SK-N-SH (cell line): ENCODE measurements around the gene STIM2. TPM values are rescaled to one million over a fixed set of nuclear protein-coding genes. Genes with fewer than 3 reads are reported as not detected.

ENCODE experiments used
- CTCF ChIA-PET: fragments of 300-600, 350-600 bp; formaldehyde crosslinking; extraction: SDS; loops from one replicate; lab custom pipeline; 2021; lab: Yijun Ruan, JAX
- POLR2A ChIA-PET: fragments of 350-600 bp; sonication (Branson Sonifier 250); formaldehyde crosslinking; extraction: SDS; loops from one replicate; lab custom pipeline; 2020; ENCODE audit warnings: antibody characterized with exemption, inconsistent platforms; lab: Yijun Ruan, JAX
- DNase-seq: peaks from one replicate; pipeline ENCODE4 v3.0.0; 2012
- H2AFZ ChIP-seq: fragments of 200-600 bp; sonication (generic); 2 replicates; pipeline ENCODE4 v1.8.1; 2016; ENCODE audit warnings: antibody characterized with exemption, mild to moderate bottlenecking, low read depth
- H3F3A ChIP-seq: fragments of 200-600 bp; sonication (generic); replicated peaks from 2 replicates; pipeline ENCODE3; 2016; ENCODE audit warnings: antibody characterized with exemption, mild to moderate bottlenecking; ENCODE audit not compliant: insufficient read depth
- H3K27ac ChIP-seq, 2 experiments: fragments of 200-500 bp in 1 of 2; fragments of 200-600 bp in 1 of 2; sonication (Bioruptor generic) in 1 of 2; sonication (generic), shearing (Covaris generic) in 1 of 2; 2 replicates each; pipeline versions ENCODE4 v1.5.1 to v1.6.1; 2014 to 2016; ENCODE audit warnings: low read depth in 2 of 2, inconsistent platforms in 1 of 2, low read length in 1 of 2, mild to moderate bottlenecking in 1 of 2, mixed read lengths in 1 of 2
- H3K27me3 ChIP-seq: fragments of 200-600 bp; sonication (generic), shearing (Covaris generic); 2 replicates; pipeline ENCODE4 v1.6.1; 2016; ENCODE audit warnings: mixed run types; ENCODE audit not compliant: insufficient read depth
- H3K36me3 ChIP-seq, 2 experiments: fragments of 200-500 bp in 1 of 2; fragments of 200-600 bp in 1 of 2; sonication (Bioruptor generic) in 1 of 2; sonication (generic) in 1 of 2; replicated peaks in 1 of 2; 2 replicates each; pipeline versions ENCODE3 to v1.5.1; 2014 to 2016; ENCODE audit warnings: low read length in 1 of 2, mild to moderate bottlenecking in 1 of 2; ENCODE audit not compliant: insufficient read depth in 2 of 2, control insufficient read depth in 1 of 2
- H3K4me1 ChIP-seq, 2 experiments: fragments of 200-500 bp in 1 of 2; fragments of 200-600 bp in 1 of 2; sonication (Bioruptor generic) in 1 of 2; sonication (generic), shearing (Covaris generic) in 1 of 2; 2 replicates each; pipeline versions ENCODE4 v1.5.1 to v1.6.1; 2014 to 2016; ENCODE audit warnings: low read depth in 1 of 2, low read length in 1 of 2, mixed run types in 1 of 2; ENCODE audit not compliant: insufficient read depth in 2 of 2, control insufficient read depth in 1 of 2
- H3K4me2 ChIP-seq: fragments of 200-600 bp; sonication (generic), shearing (Covaris generic); 2 replicates; pipeline ENCODE4 v1.6.1; 2017; ENCODE audit warnings: mixed run types
- H3K4me3 ChIP-seq, 2 experiments: fragments of 200-500 bp in 1 of 2; fragments of 200-600 bp in 1 of 2; sonication (Bioruptor generic) in 1 of 2; sonication (generic), shearing (Covaris generic) in 1 of 2; 2 replicates each; pipeline versions ENCODE4 v1.5.1 to v1.8.1; 2014 to 2016; ENCODE audit warnings: low read depth in 2 of 2, inconsistent platforms in 1 of 2, low read length in 1 of 2, mild to moderate bottlenecking in 1 of 2, mixed read lengths in 1 of 2, moderate library complexity in 1 of 2
- H3K79me2 ChIP-seq: fragments of 200-600 bp; sonication (generic); 2 replicates; pipeline ENCODE4 v1.8.1; 2017; ENCODE audit warnings: mild to moderate bottlenecking; ENCODE audit not compliant: insufficient read depth
- H3K9ac ChIP-seq: fragments of 200-600 bp; sonication (generic); 2 replicates; pipeline ENCODE4 v1.6.1; 2017; ENCODE audit warnings: mixed run types
- H3K9me2 ChIP-seq: fragments of 200-600 bp; sonication (generic); 2 replicates; pipeline ENCODE4 v1.6.1; 2017; ENCODE audit warnings: mixed run types
- H3K9me3 ChIP-seq: fragments of 200-600 bp; sonication (generic); 2 replicates; pipeline ENCODE4 v1.6.1; 2017; ENCODE audit warnings: mixed run types, mild to moderate bottlenecking, moderate library complexity
- H4K20me1 ChIP-seq: fragments of 200-600 bp; sonication (generic); 2 replicates; pipeline ENCODE4 v1.6.1; 2017; ENCODE audit warnings: mild to moderate bottlenecking, mixed run types; ENCODE audit not compliant: insufficient read depth
- CHD2 ChIP-seq: fragments of 150-350 bp; IDR thresholded peaks from 2 replicates; pipeline ENCODE4 v1.6.1; 2018; ENCODE audit warnings: low read length; ENCODE audit not compliant: partially characterized antibody
- FOSL2 ChIP-seq: IDR thresholded peaks from 2 replicates; pipeline ENCODE4 v1.4.0; 2012; ENCODE audit warnings: low read depth, mild to moderate bottlenecking, moderate library complexity, borderline replicate concordance
- FOXJ3 ChIP-seq: sonication (generic); formaldehyde crosslinking; IDR thresholded peaks from 2 replicates; pipeline ENCODE4 v1.5.1; 2020; ENCODE audit warnings: mild to moderate bottlenecking, missing genetic modification reagents
- FOXM1 ChIP-seq: IDR thresholded peaks from 2 replicates; pipeline ENCODE4 v1.4.0; 2012; ENCODE audit warnings: low read depth, mild to moderate bottlenecking
- MEF2A ChIP-seq: IDR thresholded peaks from 2 replicates; pipeline ENCODE4 v1.4.0; 2012; ENCODE audit warnings: low read depth, borderline replicate concordance
- NFIC ChIP-seq: IDR thresholded peaks from 2 replicates; pipeline ENCODE4 v1.4.0; 2012; ENCODE audit warnings: borderline replicate concordance
- NRF1 ChIP-seq: IDR thresholded peaks from 2 replicates; pipeline ENCODE4 v1.6.1; 2012; ENCODE audit warnings: low read depth, mild to moderate bottlenecking, low read length
- RAD21 ChIP-seq: IDR thresholded peaks from 2 replicates; pipeline ENCODE4 v1.6.1; 2012; ENCODE audit warnings: mild to moderate bottlenecking, low read length
- RFX5 ChIP-seq: IDR thresholded peaks from 2 replicates; pipeline ENCODE4 v1.6.1; 2012; ENCODE audit warnings: mild to moderate bottlenecking, improper control_type of control experiment, low read length
- RXRA ChIP-seq: IDR thresholded peaks from 2 replicates; pipeline ENCODE4 v1.4.0; 2012; ENCODE audit warnings: low read depth, mild to moderate bottlenecking, borderline replicate concordance
- SIN3A ChIP-seq: IDR thresholded peaks from 2 replicates; pipeline ENCODE4 v1.6.1; 2012; ENCODE audit warnings: low read depth, mild to moderate bottlenecking, low read length, moderate library complexity, borderline replicate concordance
- TEAD4 ChIP-seq: IDR thresholded peaks from 2 replicates; pipeline ENCODE4 v1.4.0; 2012; ENCODE audit warnings: mild to moderate bottlenecking, borderline replicate concordance; ENCODE audit not compliant: insufficient read depth
- WGBS: methylation state at CpG from one replicate; pipeline ENCODE4 v1.1.6; 2017; ENCODE audit warnings: low lambda C conversion rate; 5-methylcytosine and 5-hydroxymethylcytosine counted together
- polyA plus RNA-seq, 3 experiments: library from polyadenylated mRNA; depleted of rRNA; stranded (reverse); fragments of >200 nt; gene quantifications; 2 replicates each; pipeline ENCODE4 v1.2.3, GENCODE V29; 2012
- TF ChIP-seq, protein P1 (sequence below): IDR thresholded peaks from 2 replicates; pipeline ENCODE4 v1.4.0; 2012; ENCODE audit warnings: low read depth, borderline replicate concordance
- TF ChIP-seq, protein P2 (sequence below): fragments of 150-350 bp; IDR thresholded peaks from 2 replicates; pipeline ENCODE4 v1.6.1; 2016; ENCODE audit warnings: mild to moderate bottlenecking, low read depth, low read length
- TF ChIP-seq, protein P3 (sequence below): fragments of 200-600 bp; sonication (generic); IDR thresholded peaks from 2 replicates; pipeline ENCODE4 v1.6.1; 2017; ENCODE audit warnings: antibody characterized with exemption, mild to moderate bottlenecking, moderate library complexity
- TF ChIP-seq, protein P4 (sequence below): fragments of 150-350 bp; IDR thresholded peaks from 2 replicates; pipeline ENCODE4 v1.6.1; 2017; ENCODE audit warnings: antibody characterized with exemption, low read length, low read depth, borderline replicate concordance
- TF ChIP-seq, protein P5 (sequence below): IDR thresholded peaks from 2 replicates; pipeline ENCODE4 v1.4.0; 2012; ENCODE audit warnings: low read depth, borderline replicate concordance

The STIM2 gene
- polyA plus RNA-seq, 1 of the 3 experiments (the other 2 are of a cell fraction): 14.7 TPM

DNA sequence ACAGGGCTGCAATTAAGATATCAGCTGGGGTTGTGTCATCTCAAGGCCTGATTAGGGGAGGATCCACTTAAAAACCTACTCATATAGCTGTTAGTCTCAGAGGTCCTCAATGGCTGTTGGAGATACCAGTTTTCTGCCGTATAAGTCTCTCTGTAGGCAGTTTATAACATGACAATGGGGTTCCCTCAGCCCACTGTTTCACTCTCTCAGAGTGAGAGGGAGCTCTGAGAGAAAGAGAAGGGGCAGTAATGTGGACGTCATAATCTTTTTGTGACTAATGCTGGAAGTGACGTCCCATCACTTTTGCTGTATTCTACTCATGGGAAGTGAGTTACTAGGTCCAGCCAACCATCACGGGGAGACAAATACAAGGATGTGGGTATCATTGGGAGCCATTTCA is 70.3 kb downstream of the STIM2 start:
- no peak overlapping the region for H3K4me3 ChIP-seq
- no peak overlapping the region for H2AFZ ChIP-seq
- H4K20me1 ChIP-seq: no peaks in the 10 kb centered on the region
- peaks cover 7% of the 10 kb centered on the region; the same call in 1 of the 2 replicates for H3K79me2 ChIP-seq
- DNase-seq: no peak
- no peak overlapping the region for H3K4me2 ChIP-seq
- ChIA-PET POLR2A (no interaction called here), CTCF (interaction anchor here (1.5 kb wide), 1 partner anchor 16 kb away, joined by 4 read pairs; no protein-coding TSS in a partner anchor)
- H3K36me3 ChIP-seq: no peaks in the 10 kb centered on the region
- H3F3A ChIP-seq: no peaks in the 10 kb centered on the region
- TF ChIP-seq NFIC: no peak
- TF ChIP-seq, protein P1, sequence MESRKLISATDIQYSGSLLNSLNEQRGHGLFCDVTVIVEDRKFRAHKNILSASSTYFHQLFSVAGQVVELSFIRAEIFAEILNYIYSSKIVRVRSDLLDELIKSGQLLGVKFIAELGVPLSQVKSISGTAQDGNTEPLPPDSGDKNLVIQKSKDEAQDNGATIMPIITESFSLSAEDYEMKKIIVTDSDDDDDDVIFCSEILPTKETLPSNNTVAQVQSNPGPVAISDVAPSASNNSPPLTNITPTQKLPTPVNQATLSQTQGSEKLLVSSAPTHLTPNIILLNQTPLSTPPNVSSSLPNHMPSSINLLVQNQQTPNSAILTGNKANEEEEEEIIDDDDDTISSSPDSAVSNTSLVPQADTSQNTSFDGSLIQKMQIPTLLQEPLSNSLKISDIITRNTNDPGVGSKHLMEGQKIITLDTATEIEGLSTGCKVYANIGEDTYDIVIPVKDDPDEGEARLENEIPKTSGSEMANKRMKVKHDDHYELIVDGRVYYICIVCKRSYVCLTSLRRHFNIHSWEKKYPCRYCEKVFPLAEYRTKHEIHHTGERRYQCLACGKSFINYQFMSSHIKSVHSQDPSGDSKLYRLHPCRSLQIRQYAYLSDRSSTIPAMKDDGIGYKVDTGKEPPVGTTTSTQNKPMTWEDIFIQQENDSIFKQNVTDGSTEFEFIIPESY: no peak
- TF ChIP-seq FOXM1: no peak
- no peak for TF ChIP-seq SIN3A
- TF ChIP-seq, protein P2, sequence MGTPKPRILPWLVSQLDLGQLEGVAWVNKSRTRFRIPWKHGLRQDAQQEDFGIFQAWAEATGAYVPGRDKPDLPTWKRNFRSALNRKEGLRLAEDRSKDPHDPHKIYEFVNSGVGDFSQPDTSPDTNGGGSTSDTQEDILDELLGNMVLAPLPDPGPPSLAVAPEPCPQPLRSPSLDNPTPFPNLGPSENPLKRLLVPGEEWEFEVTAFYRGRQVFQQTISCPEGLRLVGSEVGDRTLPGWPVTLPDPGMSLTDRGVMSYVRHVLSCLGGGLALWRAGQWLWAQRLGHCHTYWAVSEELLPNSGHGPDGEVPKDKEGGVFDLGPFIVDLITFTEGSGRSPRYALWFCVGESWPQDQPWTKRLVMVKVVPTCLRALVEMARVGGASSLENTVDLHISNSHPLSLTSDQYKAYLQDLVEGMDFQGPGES: no peak
- TF ChIP-seq, protein P3, sequence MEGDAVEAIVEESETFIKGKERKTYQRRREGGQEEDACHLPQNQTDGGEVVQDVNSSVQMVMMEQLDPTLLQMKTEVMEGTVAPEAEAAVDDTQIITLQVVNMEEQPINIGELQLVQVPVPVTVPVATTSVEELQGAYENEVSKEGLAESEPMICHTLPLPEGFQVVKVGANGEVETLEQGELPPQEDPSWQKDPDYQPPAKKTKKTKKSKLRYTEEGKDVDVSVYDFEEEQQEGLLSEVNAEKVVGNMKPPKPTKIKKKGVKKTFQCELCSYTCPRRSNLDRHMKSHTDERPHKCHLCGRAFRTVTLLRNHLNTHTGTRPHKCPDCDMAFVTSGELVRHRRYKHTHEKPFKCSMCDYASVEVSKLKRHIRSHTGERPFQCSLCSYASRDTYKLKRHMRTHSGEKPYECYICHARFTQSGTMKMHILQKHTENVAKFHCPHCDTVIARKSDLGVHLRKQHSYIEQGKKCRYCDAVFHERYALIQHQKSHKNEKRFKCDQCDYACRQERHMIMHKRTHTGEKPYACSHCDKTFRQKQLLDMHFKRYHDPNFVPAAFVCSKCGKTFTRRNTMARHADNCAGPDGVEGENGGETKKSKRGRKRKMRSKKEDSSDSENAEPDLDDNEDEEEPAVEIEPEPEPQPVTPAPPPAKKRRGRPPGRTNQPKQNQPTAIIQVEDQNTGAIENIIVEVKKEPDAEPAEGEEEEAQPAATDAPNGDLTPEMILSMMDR: no peak
- no peak for TF ChIP-seq FOXJ3 (CRISPR knock-in tag)
- TF ChIP-seq FOSL2: no peak
- TF ChIP-seq, protein P4, sequence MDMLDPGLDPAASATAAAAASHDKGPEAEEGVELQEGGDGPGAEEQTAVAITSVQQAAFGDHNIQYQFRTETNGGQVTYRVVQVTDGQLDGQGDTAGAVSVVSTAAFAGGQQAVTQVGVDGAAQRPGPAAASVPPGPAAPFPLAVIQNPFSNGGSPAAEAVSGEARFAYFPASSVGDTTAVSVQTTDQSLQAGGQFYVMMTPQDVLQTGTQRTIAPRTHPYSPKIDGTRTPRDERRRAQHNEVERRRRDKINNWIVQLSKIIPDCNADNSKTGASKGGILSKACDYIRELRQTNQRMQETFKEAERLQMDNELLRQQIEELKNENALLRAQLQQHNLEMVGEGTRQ: no peak
- TF ChIP-seq TEAD4: no peak
- H3K9me2 ChIP-seq: no peaks in the 10 kb centered on the region
- no peaks in the 10 kb centered on the region; a peak in 2 of 4 replicates for H3K4me1 ChIP-seq
- no peak overlapping the region for H3K27ac ChIP-seq
- H3K27me3 ChIP-seq: no peaks in the 10 kb centered on the region
- WGBS: 83% methylated on average over 4 of the region's 4 CpGs
- no peak overlapping the region for H3K9ac ChIP-seq
- no peaks in the 10 kb centered on the region for H3K9me3 ChIP-seq

DNA sequence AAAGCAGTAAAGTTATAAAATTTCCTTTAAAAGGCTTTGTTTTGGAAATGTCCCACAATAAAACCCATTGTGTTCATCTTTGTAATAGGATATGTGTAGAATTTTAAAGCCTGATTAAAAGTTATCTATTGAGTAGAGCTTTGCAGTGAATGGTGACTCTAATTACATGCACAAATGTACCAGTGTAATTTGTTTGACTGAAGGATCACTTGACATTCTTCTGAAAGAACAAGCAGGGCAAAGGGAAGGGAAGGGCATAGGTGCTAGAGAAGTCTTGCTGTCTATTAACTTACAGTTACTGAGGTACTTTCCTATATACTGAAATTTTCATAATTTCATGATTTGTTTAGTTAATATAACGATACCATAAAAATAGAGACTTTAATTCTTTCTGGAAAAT is 70.8 kb downstream of the STIM2 start:
- no peaks in the 10 kb centered on the region for H3F3A ChIP-seq
- no peaks in the 10 kb centered on the region; a peak in 2 of 4 replicates for H3K4me1 ChIP-seq
- POLR2A ChIA-PET: no interaction called here
- TF ChIP-seq CHD2 (no peak), RAD21 (no peak), RFX5 (no peak), RXRA (no peak), NRF1 (no peak), MEF2A (no peak)
- TF ChIP-seq, protein P5, sequence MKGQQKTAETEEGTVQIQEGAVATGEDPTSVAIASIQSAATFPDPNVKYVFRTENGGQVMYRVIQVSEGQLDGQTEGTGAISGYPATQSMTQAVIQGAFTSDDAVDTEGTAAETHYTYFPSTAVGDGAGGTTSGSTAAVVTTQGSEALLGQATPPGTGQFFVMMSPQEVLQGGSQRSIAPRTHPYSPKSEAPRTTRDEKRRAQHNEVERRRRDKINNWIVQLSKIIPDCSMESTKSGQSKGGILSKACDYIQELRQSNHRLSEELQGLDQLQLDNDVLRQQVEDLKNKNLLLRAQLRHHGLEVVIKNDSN: no peak
- H3K27ac ChIP-seq: no peak overlapping the region
- no peaks in the 10 kb centered on the region for H3K27me3 ChIP-seq
- no peaks in the 10 kb centered on the region for H4K20me1 ChIP-seq
- CTCF ChIA-PET: interaction anchor here (1.5 kb wide), 1 partner anchor 15 kb away, joined by 4 read pairs; no protein-coding TSS in a partner anchor
- no peak overlapping the region for H3K4me3 ChIP-seq
- H3K9me3 ChIP-seq: no peaks in the 10 kb centered on the region
- peaks cover 7% of the 10 kb centered on the region; the same call in 1 of the 2 replicates for H3K79me2 ChIP-seq
- 100% methylated on average over 1 of the region's 1 CpG for WGBS
- no peak overlapping the region for H3K4me2 ChIP-seq
- H2AFZ ChIP-seq: no peak overlapping the region
- H3K36me3 ChIP-seq: no peaks in the 10 kb centered on the region
- no peaks in the 10 kb centered on the region for H3K9me2 ChIP-seq
- no peak overlapping the region for H3K9ac ChIP-seq
- DNase-seq: no peak
